A673 (cell line): ENCODE results near the gene FOXJ1. TPM values are rescaled to one million over a fixed set of nuclear protein-coding genes. Genes with fewer than 3 reads are reported as not detected.

Experiments
- BruUV-seq: library from RNA; stranded (reverse); fragments of 400-500 nt; replicated peaks from 2 replicates; lab custom pipeline; 2021; lab: Mats Ljungman, UMichigan
- CTCF ChIA-PET: fragments of 300-600 bp; sonication (Branson Sonifier 250); formaldehyde crosslinking; loops from one replicate; lab custom pipeline; 2022; ENCODE audit warnings: antibody characterized with exemption; lab: Charles Lee
- POLR2A ChIA-PET: fragments of 300-600 bp; sonication (Branson Sonifier 250); formaldehyde crosslinking; loops from one replicate; lab custom pipeline; 2022; ENCODE audit warnings: antibody characterized with exemption; ENCODE audit not compliant: low non-redundant PET; lab: Charles Lee
- DNase-seq: peaks from one replicate; pipeline ENCODE4 v3.0.0-alpha.2; 2015; ENCODE audit warnings: low spot score
- H3K27ac ChIP-seq: fragments of 200-600 bp; sonication (generic); 2 replicates; pipeline ENCODE4 v1.5.1; 2016; ENCODE audit warnings: mixed run types, low read depth, mild to moderate bottlenecking, mixed read lengths, antibody characterized with exemption, low read length; ENCODE audit not compliant: poor library complexity, severe bottlenecking
- H3K27me3 ChIP-seq: fragments of 200-600 bp; sonication (generic); replicated peaks from 2 replicates; pipeline ENCODE4 v1.6.1; 2017; ENCODE audit warnings: mixed run types, low read depth, mild to moderate bottlenecking, mixed read lengths, antibody characterized with exemption, low read length; ENCODE audit not compliant: insufficient read depth, poor library complexity
- H3K36me3 ChIP-seq: fragments of 200-600 bp; sonication (generic); 2 replicates; pipeline ENCODE4 v1.6.1; 2016; ENCODE audit warnings: mixed run types, mild to moderate bottlenecking, mixed read lengths, antibody characterized with exemption, low read length; ENCODE audit not compliant: insufficient read depth, poor library complexity, severe bottlenecking
- H3K4me1 ChIP-seq: fragments of 200-600 bp; sonication (generic); 2 replicates; pipeline ENCODE4 v1.6.1; 2017; ENCODE audit warnings: mixed run types, mild to moderate bottlenecking, mixed read lengths, antibody characterized with exemption, low read length; ENCODE audit not compliant: insufficient read depth, poor library complexity, severe bottlenecking
- H3K4me3 ChIP-seq: fragments of 200-600 bp; sonication (generic); 2 replicates; pipeline ENCODE4 v1.5.1; 2016; ENCODE audit warnings: low read depth, mixed run types, mild to moderate bottlenecking, mixed read lengths, low read length; ENCODE audit not compliant: poor library complexity, severe bottlenecking
- H3K9me3 ChIP-seq: fragments of 200-600 bp; sonication (generic); 2 replicates; pipeline ENCODE4 v1.6.1; 2016; ENCODE audit warnings: mixed run types, low read depth, mild to moderate bottlenecking, mixed read lengths, antibody characterized with exemption, low read length; ENCODE audit not compliant: poor library complexity, severe bottlenecking
- EZH2 ChIP-seq: fragments of 200-600 bp; sonication (generic); IDR thresholded peaks from 2 replicates; pipeline ENCODE4 v1.6.1; 2017; ENCODE audit warnings: borderline replicate concordance, low read depth, mild to moderate bottlenecking, mixed read lengths, antibody characterized with exemption, low read length; ENCODE audit not compliant: poor library complexity, severe bottlenecking
- intact Hi-C: fragments of 100-400 bp; cut with micrococcal nuclease; formaldehyde crosslinking; loops from one replicate; pipeline ENCODE4 v1.10.0; 2022; ENCODE audit not compliant: unreplicated experiment
- total RNA-seq: library from RNA; stranded (reverse); gene quantifications from 2 replicates; pipeline ENCODE4 v1.2.3, GENCODE V29; 2021
- TF ChIP-seq, protein P1 (sequence below): fragments of 300-800, 200-600 bp; sonication (generic); conservative IDR thresholded peaks from 2 replicates; pipeline ENCODE4 v1.5.1; 2017; ENCODE audit warnings: low read depth, mild to moderate bottlenecking, antibody characterized with exemption, low read length, moderate library complexity, mixed read lengths

Gene FOXJ1
- total RNA-seq, 1 experiment from 2014 or later: 0.17 TPM

DNA sequence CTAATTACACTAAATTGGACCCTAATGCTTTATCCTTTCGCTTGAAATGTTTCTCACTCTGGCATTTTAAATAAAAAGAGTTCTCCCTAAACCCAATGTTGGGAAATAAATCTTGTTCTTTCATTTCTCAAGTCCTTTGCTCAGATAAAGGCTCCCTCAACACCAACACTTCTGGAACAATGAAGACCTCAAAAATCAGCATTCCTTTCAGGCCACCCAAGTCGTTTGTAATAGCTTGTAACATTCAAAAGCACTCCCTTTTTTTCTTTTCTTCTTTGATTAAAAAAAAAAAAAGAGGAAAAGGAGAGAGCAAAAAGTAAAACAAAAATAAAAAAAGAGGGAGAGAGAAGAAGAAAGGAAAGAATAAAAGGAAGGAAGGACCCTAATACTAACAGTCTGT lies 23.3 kb upstream of the FOXJ1 start:
- Histone ChIP-seq H3K27me3 (no peaks in the 10 kb centered on the region), H3K4me1 (no peaks in the 10 kb centered on the region), H3K36me3 (no peaks in the 10 kb centered on the region), H3K9me3 (no peaks in the 10 kb centered on the region), H3K4me3 (no peak overlapping the region), H3K27ac (no peak overlapping the region)
- CTCF ChIA-PET: no interaction called here
- DNase-seq: no peak
- TF ChIP-seq, protein P1, sequence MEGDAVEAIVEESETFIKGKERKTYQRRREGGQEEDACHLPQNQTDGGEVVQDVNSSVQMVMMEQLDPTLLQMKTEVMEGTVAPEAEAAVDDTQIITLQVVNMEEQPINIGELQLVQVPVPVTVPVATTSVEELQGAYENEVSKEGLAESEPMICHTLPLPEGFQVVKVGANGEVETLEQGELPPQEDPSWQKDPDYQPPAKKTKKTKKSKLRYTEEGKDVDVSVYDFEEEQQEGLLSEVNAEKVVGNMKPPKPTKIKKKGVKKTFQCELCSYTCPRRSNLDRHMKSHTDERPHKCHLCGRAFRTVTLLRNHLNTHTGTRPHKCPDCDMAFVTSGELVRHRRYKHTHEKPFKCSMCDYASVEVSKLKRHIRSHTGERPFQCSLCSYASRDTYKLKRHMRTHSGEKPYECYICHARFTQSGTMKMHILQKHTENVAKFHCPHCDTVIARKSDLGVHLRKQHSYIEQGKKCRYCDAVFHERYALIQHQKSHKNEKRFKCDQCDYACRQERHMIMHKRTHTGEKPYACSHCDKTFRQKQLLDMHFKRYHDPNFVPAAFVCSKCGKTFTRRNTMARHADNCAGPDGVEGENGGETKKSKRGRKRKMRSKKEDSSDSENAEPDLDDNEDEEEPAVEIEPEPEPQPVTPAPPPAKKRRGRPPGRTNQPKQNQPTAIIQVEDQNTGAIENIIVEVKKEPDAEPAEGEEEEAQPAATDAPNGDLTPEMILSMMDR: no peak
- no peak for TF ChIP-seq EZH2
- POLR2A ChIA-PET: interaction anchor here (0.6 kb wide), 1 partner anchor 11 kb away, joined by 4 read pairs; no protein-coding TSS in a partner anchor
- intact Hi-C loops: no loop called here
- BruUV-seq: no TSS peak

DNA sequence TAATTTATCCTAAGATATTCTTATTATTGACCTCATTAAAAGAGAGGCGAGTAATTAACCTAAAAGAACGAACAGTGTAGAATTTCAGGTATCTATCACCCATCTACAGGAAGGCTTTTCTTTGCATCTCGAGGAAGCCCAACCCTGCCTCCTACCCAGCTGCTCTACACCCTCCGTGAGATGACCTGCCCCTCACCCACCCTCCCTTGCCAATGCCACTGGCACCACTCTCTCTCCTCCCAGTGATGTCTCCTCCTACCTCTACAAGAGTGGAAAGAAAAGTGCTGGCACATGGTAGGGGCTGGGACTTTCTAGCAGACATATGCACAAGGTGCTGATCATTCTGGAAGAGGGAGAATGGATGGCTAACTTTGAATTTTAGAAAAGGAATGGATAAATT lies 22.9 kb upstream of the FOXJ1 start:
- H3K27ac ChIP-seq: no peak overlapping the region
- no peaks in the 10 kb centered on the region for H3K9me3 ChIP-seq
- H3K4me1 ChIP-seq: no peaks in the 10 kb centered on the region
- H3K4me3 ChIP-seq: no peak overlapping the region
- TF ChIP-seq, protein P1: no peak
- no peak for TF ChIP-seq EZH2
- no peaks in the 10 kb centered on the region for H3K27me3 ChIP-seq
- ChIA-PET POLR2A (no interaction called here), CTCF (no interaction called here)
- H3K36me3 ChIP-seq: no peaks in the 10 kb centered on the region
- no TSS peak for BruUV-seq
- DNase-seq: no peak
- intact Hi-C loops: no loop called here

- no TSS peak for BruUV-seq
- CTCF ChIA-PET: no interaction called here
- Histone ChIP-seq H3K27ac (no peak overlapping the region), H3K36me3 (no peaks in the 10 kb centered on the region), H3K9me3 (no peaks in the 10 kb centered on the region), H3K4me3 (no peak overlapping the region), H3K27me3 (no peaks in the 10 kb centered on the region), H3K4me1 (no peaks in the 10 kb centered on the region)
- intact Hi-C loops: no loop called here
- TF ChIP-seq EZH2: no peak
- TF ChIP-seq, protein P1: no peak
- POLR2A ChIA-PET: no interaction called here
- no peak for DNase-seq
Observed at GRCh38 chr17:76161619-76162266, 20.7 kb upstream of the FOXJ1 start.
